Natural killer cell treated with Interleukin-12 subunit alpha and Interleukin-12 subunit beta and Interleukin-15 and Interleukin-18, amount 100 ng/mL, for 72 hours (primary cell): ENCODE results near the gene B4GALNT3. TPM values are rescaled to one million over a fixed set of nuclear protein-coding genes. Genes with fewer than 3 reads are reported as not detected.

Experiments used
- ATAC-seq, 2 donors: fragments of 150-1000 bp; cut with Tn5 transposase in 1 of 2; sonication (Bioruptor Pico), chemical (Tn5 transposase) in 1 of 2; 2 replicates each; pipeline ENCODE4 v1.10.0; 2021
- DNase-seq: peaks from one replicate; pipeline ENCODE4 v3.0.0; 2022; ENCODE audit warnings: low spot score
- H3K27ac Mint-ChIP-seq, 2 donors: 1 replicate in 1 of 2; 2 replicates in 1 of 2; pipeline ENCODE4 v1.8.0; 2022; ENCODE audit warnings: mixed read lengths in 2 of 2, mild to moderate bottlenecking in 1 of 2, moderate library complexity in 1 of 2
- H3K27me3 Mint-ChIP-seq, 2 donors: 1 replicate in 1 of 2; 2 replicates in 1 of 2; pipeline ENCODE4 v1.8.0; 2022; ENCODE audit warnings: mixed read lengths in 2 of 2
- H3K36me3 Mint-ChIP-seq: one replicate; pipeline ENCODE4 v1.8.0; 2022; ENCODE audit warnings: mixed read lengths
- H3K4me1 Mint-ChIP-seq, 2 donors: 1 replicate in 1 of 2; 2 replicates in 1 of 2; pipeline ENCODE4 v1.8.0; 2022; ENCODE audit warnings: low read depth in 2 of 2, mixed read lengths in 2 of 2, mild to moderate bottlenecking in 1 of 2
- H3K4me3 Mint-ChIP-seq: one replicate; pipeline ENCODE4 v1.8.0; 2022; ENCODE audit warnings: mixed read lengths
- H3K9me3 Mint-ChIP-seq: 2 replicates; pipeline ENCODE4 v1.8.0; 2022; ENCODE audit warnings: mixed read lengths
- total RNA-seq, 2 donors: library from RNA; stranded (reverse); gene quantifications; one replicate each; pipeline ENCODE4 v1.2.3, GENCODE V29; 2022

Gene B4GALNT3
- total RNA-seq, 2 donors from 2014 or later: 14.1 to 20.6 TPM

GRCh38 chr12:460261-461230 lies 807 bp downstream of the B4GALNT3 start:
- no peaks in the 10 kb centered on the region for H3K9me3 Mint-ChIP-seq
- H3K4me3 Mint-ChIP-seq: peak overlapping the region; percentile 92
- H3K27me3 Mint-ChIP-seq: peaks cover 27 to 39% of the 10 kb centered on the region in 2 donors
- peaks cover 44 to 46% of the 10 kb centered on the region in 2 donors for H3K4me1 Mint-ChIP-seq
- H3K36me3 Mint-ChIP-seq: peaks cover 5% of the 10 kb centered on the region
- H3K27ac Mint-ChIP-seq: peak overlapping the region; percentile 44 to 71
- peak; percentile 65 for DNase-seq
- peak; percentile 79 to 84 for ATAC-seq

- peaks cover 44 to 46% of the 10 kb centered on the region in 2 donors for H3K4me1 Mint-ChIP-seq
- ATAC-seq (no peak), DNase-seq (peak; percentile 48)
- H3K27me3 Mint-ChIP-seq: peaks cover 27 to 39% of the 10 kb centered on the region in 2 donors
- H3K27ac Mint-ChIP-seq: peak overlapping the region; percentile 44 to 71
- H3K9me3 Mint-ChIP-seq: no peaks in the 10 kb centered on the region
- peak overlapping the region; percentile 92 for H3K4me3 Mint-ChIP-seq
- H3K36me3 Mint-ChIP-seq: peaks cover 5% of the 10 kb centered on the region
These were observed 1.7 kb downstream of the B4GALNT3 start for GRCh38 chr12:461425-461824.

GRCh38 chr12:462936-463705 lies 3.4 kb downstream of the B4GALNT3 start:
- H3K4me3 Mint-ChIP-seq: peak overlapping the region; percentile 15
- DNase-seq (peak; percentile 38), ATAC-seq (no peak)
- peaks cover 5% of the 10 kb centered on the region for H3K36me3 Mint-ChIP-seq
- H3K27ac Mint-ChIP-seq: peak overlapping the region in 1 of 2 donors; percentile 40
- H3K27me3 Mint-ChIP-seq: peaks cover 26 to 32% of the 10 kb centered on the region in 2 donors
- peaks cover 33 to 36% of the 10 kb centered on the region in 2 donors for H3K4me1 Mint-ChIP-seq
- no peaks in the 10 kb centered on the region for H3K9me3 Mint-ChIP-seq

- peaks cover 23 to 28% of the 10 kb centered on the region in 2 donors for H3K27me3 Mint-ChIP-seq
- ATAC-seq (no peak), DNase-seq (peak; percentile 34)
- H3K4me3 Mint-ChIP-seq: no peak overlapping the region
- H3K4me1 Mint-ChIP-seq: peaks cover 31 to 42% of the 10 kb centered on the region in 2 donors
- H3K36me3 Mint-ChIP-seq: peaks cover 5% of the 10 kb centered on the region
- peak overlapping the region in 1 of 2 donors; percentile 4 for H3K27ac Mint-ChIP-seq
- H3K9me3 Mint-ChIP-seq: no peaks in the 10 kb centered on the region
These were observed 4.9 kb downstream of the B4GALNT3 start for GRCh38 chr12:464484-465267.

- no peak for ATAC-seq
- no peak overlapping the region for H3K4me3 Mint-ChIP-seq
- DNase-seq: no peak
- H3K9me3 Mint-ChIP-seq: no peaks in the 10 kb centered on the region
- H3K4me1 Mint-ChIP-seq: peaks cover 28 to 39% of the 10 kb centered on the region in 2 donors
- peaks cover 24% of the 10 kb centered on the region in 2 donors for H3K27me3 Mint-ChIP-seq
- no peak overlapping the region for H3K27ac Mint-ChIP-seq
- H3K36me3 Mint-ChIP-seq: peaks cover 2% of the 10 kb centered on the region
These were observed 6.3 kb downstream of the B4GALNT3 start for GRCh38 chr12:466039-466438.

- Mint-ChIP-seq H3K4me3 (no peak overlapping the region), H3K27me3 (peaks cover 17% of the 10 kb centered on the region in 2 donors), H3K4me1 (peaks cover 25 to 36% of the 10 kb centered on the region in 2 donors), H3K9me3 (no peaks in the 10 kb centered on the region), H3K27ac (no peak overlapping the region), H3K36me3 (no peaks in the 10 kb centered on the region)
- ATAC-seq (no peak), DNase-seq (peak; percentile 8)
These were observed 7.0 kb downstream of the B4GALNT3 start for GRCh38 chr12:466762-467161.

GRCh38 chr12:467591-467990 lies 7.9 kb downstream of the B4GALNT3 start:
- Mint-ChIP-seq H3K27ac (no peak overlapping the region), H3K27me3 (peaks cover 10 to 11% of the 10 kb centered on the region in 2 donors)

GRCh38 chr12:468671-469389 lies 9.1 kb downstream of the B4GALNT3 start:
- Mint-ChIP-seq H3K4me1 (peaks cover 16 to 30% of the 10 kb centered on the region in 2 donors), H3K27ac (peak overlapping the region in 1 of 2 donors; percentile 45), H3K36me3 (no peaks in the 10 kb centered on the region), H3K9me3 (no peaks in the 10 kb centered on the region), H3K27me3 (peaks cover 6 to 14% of the 10 kb centered on the region in 2 donors), H3K4me3 (peak overlapping the region; percentile 1)
- ATAC-seq (peak in 1 of 2 donors; percentile 59), DNase-seq (no peak)

More at GRCh38 chr12:467591-467990, 7.9 kb downstream of the B4GALNT3 start:
- ATAC-seq: no peak
- peaks cover 20 to 32% of the 10 kb centered on the region in 2 donors for H3K4me1 Mint-ChIP-seq
- H3K4me3 Mint-ChIP-seq: no peak overlapping the region
- H3K9me3 Mint-ChIP-seq: no peaks in the 10 kb centered on the region
- peak; percentile 44 for DNase-seq
- H3K36me3 Mint-ChIP-seq: no peaks in the 10 kb centered on the region

- no peak overlapping the region for H3K4me3 Mint-ChIP-seq
- ATAC-seq (no peak), DNase-seq (peak; percentile 8)
- peaks cover 10 to 14% of the 10 kb centered on the region in 2 donors for H3K27me3 Mint-ChIP-seq
- no peaks in the 10 kb centered on the region for H3K9me3 Mint-ChIP-seq
- H3K27ac Mint-ChIP-seq: peak overlapping the region in 1 of 2 donors; percentile 70
- no peaks in the 10 kb centered on the region for H3K36me3 Mint-ChIP-seq
- H3K4me1 Mint-ChIP-seq: peaks cover 12 to 24% of the 10 kb centered on the region in 2 donors
These were observed 10.4 kb downstream of the B4GALNT3 start for GRCh38 chr12:470133-470532.

- Mint-ChIP-seq H3K4me3 (peak overlapping the region; percentile 17), H3K36me3 (no peaks in the 10 kb centered on the region), H3K9me3 (no peaks in the 10 kb centered on the region), H3K27ac (peak overlapping the region; percentile 9 to 26), H3K4me1 (peaks cover 15 to 20% of the 10 kb centered on the region in 2 donors), H3K27me3 (peaks cover 29% of the 10 kb centered on the region in 2 donors)
- DNase-seq (peak; percentile 45), ATAC-seq (peak in 1 of 2 donors; percentile 62)
These were observed 13.5 kb downstream of the B4GALNT3 start for GRCh38 chr12:473198-473597.

- H3K27me3 Mint-ChIP-seq: peaks cover 29% of the 10 kb centered on the region in 2 donors
- H3K27ac Mint-ChIP-seq: peak overlapping the region in 1 of 2 donors; percentile 9
- DNase-seq (no peak), ATAC-seq (no peak)
- no peaks in the 10 kb centered on the region for H3K9me3 Mint-ChIP-seq
- peaks cover 12% of the 10 kb centered on the region in 2 donors for H3K4me1 Mint-ChIP-seq
- H3K4me3 Mint-ChIP-seq: no peak overlapping the region
- H3K36me3 Mint-ChIP-seq: no peaks in the 10 kb centered on the region
These were observed 14.3 kb downstream of the B4GALNT3 start for GRCh38 chr12:473863-474577.

- ATAC-seq: no peak
- H3K4me3 Mint-ChIP-seq: no peak overlapping the region
- peaks cover 32 to 35% of the 10 kb centered on the region in 2 donors for H3K27me3 Mint-ChIP-seq
- peaks cover 8 to 9% of the 10 kb centered on the region in 2 donors for H3K4me1 Mint-ChIP-seq
- H3K27ac Mint-ChIP-seq: no peak overlapping the region
- no peak for DNase-seq
- H3K9me3 Mint-ChIP-seq: no peaks in the 10 kb centered on the region
- H3K36me3 Mint-ChIP-seq: no peaks in the 10 kb centered on the region
These were observed 15.5 kb downstream of the B4GALNT3 start for GRCh38 chr12:475286-475685.
